DOHH2 (cell line): ENCODE measurements around the gene KRTAP4-12.
"Not testable (repeated sequence)": the region's sequence is repeated elsewhere in the genome, so short reads cannot be mapped to it uniquely, and the experiment has no call there.

Experiments
- H3F3A ChIP-seq: fragments of 200-600 bp; sonication (generic), shearing (Covaris generic); 2 replicates; pipeline ENCODE4 v1.6.0; 2016; ENCODE audit warnings: antibody characterized with exemption, mild to moderate bottlenecking; ENCODE audit not compliant: control insufficient read depth, insufficient read depth
- H3K27ac ChIP-seq: fragments of 200-600 bp; sonication (generic); 2 replicates; pipeline ENCODE4 v1.5.1; 2014; ENCODE audit warnings: low read depth, mild to moderate bottlenecking, low read length, moderate library complexity
- H3K27me3 ChIP-seq: fragments of 200-600 bp; sonication (generic); 2 replicates; pipeline ENCODE4 v1.6.1; 2014; ENCODE audit warnings: mild to moderate bottlenecking, low read length, mixed read lengths; ENCODE audit not compliant: control insufficient read depth
- H3K36me3 ChIP-seq: fragments of 200-600 bp; sonication (generic); 2 replicates; pipeline ENCODE4 v1.6.1; 2014; ENCODE audit warnings: mild to moderate bottlenecking, low read length, moderate library complexity, mixed read lengths; ENCODE audit not compliant: control insufficient read depth
- H3K4me1 ChIP-seq: fragments of 200-600 bp; sonication (generic); 2 replicates; pipeline ENCODE4 v1.6.1; 2014; ENCODE audit warnings: mild to moderate bottlenecking, low read length, mixed read lengths; ENCODE audit not compliant: control insufficient read depth
- H3K4me2 ChIP-seq: fragments of 200-600 bp; sonication (generic); 2 replicates; pipeline ENCODE4 v1.6.0; 2014; ENCODE audit warnings: mild to moderate bottlenecking, low read length, moderate library complexity
- H3K4me3 ChIP-seq: fragments of 200-600 bp; sonication (generic); 2 replicates; pipeline ENCODE4 v1.5.1; 2014; ENCODE audit warnings: mild to moderate bottlenecking, low read length, mixed read lengths
- H3K79me2 ChIP-seq: fragments of 200-600 bp; sonication (generic); 2 replicates; pipeline ENCODE4 v1.6.1; 2014; ENCODE audit warnings: mild to moderate bottlenecking, low read length, mixed read lengths; ENCODE audit not compliant: control insufficient read depth
- H3K9me2 ChIP-seq: fragments of 200-600 bp; sonication (generic); replicated peaks from 2 replicates; pipeline ENCODE4 v1.6.1; 2014; ENCODE audit warnings: mild to moderate bottlenecking, low read length, mixed read lengths; ENCODE audit not compliant: control insufficient read depth
- H3K9me3 ChIP-seq: fragments of 200-600 bp; sonication (generic); 2 replicates; pipeline ENCODE4 v1.6.1; 2014; ENCODE audit warnings: antibody characterized with exemption, low read length, mixed read lengths; ENCODE audit not compliant: control insufficient read depth, insufficient read depth
- H4K20me1 ChIP-seq: fragments of 200-600 bp; sonication (generic); 2 replicates; pipeline ENCODE4 v1.6.0; 2014; ENCODE audit warnings: low read depth, mild to moderate bottlenecking, antibody characterized with exemption, low read length, moderate library complexity; ENCODE audit not compliant: control insufficient read depth, insufficient read depth
- EZH2phosphoT487 ChIP-seq: fragments of 200-600 bp; sonication (generic); IDR thresholded peaks from 2 replicates; pipeline ENCODE4 v1.6.1; 2017; ENCODE audit warnings: borderline replicate concordance, mild to moderate bottlenecking, antibody characterized with exemption, low read length, moderate library complexity, mixed read lengths
- TF ChIP-seq, protein P1 (sequence below): fragments of 200-600 bp; sonication (generic); IDR thresholded peaks from one replicate; pipeline ENCODE4 v1.5.1; 2014; ENCODE audit warnings: antibody characterized with exemption, mild to moderate bottlenecking, low read depth, low read length; ENCODE audit not compliant: poor library complexity, severe bottlenecking

The KRTAP4-12 gene

GRCh38 chr17:41101586-41102259, 22.3 kb downstream of the KRTAP4-12 start, which contains the start of gene KRTAP4-16:
TSS of gene KRTAP4-16 (minus strand) at chr17:41102209. CDS start at chr17:41102209, 0 bp downstream.
- Histone ChIP-seq H3K9me3 (no peaks in the 10 kb centered on the region), H3K27me3 (no peaks in the 10 kb centered on the region), H3K79me2 (no peaks in the 10 kb centered on the region), H3K27ac (no peak within 1 kb of the TSS), H4K20me1 (no peaks in the 10 kb centered on the region), H3K9me2 (no peaks in the 10 kb centered on the region), H3K4me2 (no peak within 1 kb of the TSS), H3K4me3 (no peak within 1 kb of the TSS), H3K36me3 (no peaks in the 10 kb centered on the region), H3K4me1 (peaks cover 6% of the 10 kb centered on the region), H3F3A (no peaks in the 10 kb centered on the region)
- TF ChIP-seq, protein P1, sequence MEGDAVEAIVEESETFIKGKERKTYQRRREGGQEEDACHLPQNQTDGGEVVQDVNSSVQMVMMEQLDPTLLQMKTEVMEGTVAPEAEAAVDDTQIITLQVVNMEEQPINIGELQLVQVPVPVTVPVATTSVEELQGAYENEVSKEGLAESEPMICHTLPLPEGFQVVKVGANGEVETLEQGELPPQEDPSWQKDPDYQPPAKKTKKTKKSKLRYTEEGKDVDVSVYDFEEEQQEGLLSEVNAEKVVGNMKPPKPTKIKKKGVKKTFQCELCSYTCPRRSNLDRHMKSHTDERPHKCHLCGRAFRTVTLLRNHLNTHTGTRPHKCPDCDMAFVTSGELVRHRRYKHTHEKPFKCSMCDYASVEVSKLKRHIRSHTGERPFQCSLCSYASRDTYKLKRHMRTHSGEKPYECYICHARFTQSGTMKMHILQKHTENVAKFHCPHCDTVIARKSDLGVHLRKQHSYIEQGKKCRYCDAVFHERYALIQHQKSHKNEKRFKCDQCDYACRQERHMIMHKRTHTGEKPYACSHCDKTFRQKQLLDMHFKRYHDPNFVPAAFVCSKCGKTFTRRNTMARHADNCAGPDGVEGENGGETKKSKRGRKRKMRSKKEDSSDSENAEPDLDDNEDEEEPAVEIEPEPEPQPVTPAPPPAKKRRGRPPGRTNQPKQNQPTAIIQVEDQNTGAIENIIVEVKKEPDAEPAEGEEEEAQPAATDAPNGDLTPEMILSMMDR, result no peak
- TF ChIP-seq EZH2phosphoT487, result no peak

DNA sequence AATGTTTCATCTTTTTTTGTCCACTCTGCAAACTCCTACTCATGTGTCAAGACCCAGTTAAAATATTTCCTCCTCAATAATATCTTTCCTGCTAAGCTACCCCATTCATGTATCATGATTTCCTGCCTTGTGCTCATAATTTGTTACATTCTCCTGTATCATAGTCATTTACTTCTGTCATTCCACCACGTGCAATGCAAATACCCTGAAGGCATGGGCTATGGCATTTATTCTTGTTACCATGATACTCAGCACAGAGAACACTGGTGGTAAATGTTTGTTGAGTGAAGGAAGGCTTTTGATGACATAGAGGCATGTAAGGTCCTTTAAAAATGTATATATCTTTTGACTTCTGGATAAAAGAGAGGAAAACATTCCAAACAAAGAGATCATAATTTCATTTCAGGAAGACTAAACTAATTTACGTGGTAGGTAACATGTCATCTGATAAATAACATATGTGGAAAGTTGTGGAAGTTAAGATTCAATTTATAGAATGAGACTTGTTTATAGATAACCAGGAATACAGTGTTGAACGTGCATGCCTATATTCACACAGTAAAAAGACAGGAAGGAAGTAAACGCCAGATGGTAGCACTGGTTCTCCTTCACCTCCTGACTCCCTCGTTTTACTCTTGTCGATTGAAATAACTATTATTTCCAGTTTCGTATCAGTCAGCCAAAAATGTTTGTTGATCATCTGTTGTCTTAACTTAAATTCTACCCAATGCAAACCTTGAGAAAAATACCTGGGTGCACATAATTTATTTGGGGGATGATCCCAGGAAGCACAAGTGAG, 24.1 kb downstream of the KRTAP4-12 start:
- H3K9me2 ChIP-seq, H3K4me2 ChIP-seq, H3K27me3 ChIP-seq, H3K9me3 ChIP-seq, H3K36me3 ChIP-seq, H4K20me1 ChIP-seq, H3K27ac ChIP-seq, H3K4me3 ChIP-seq, H3F3A ChIP-seq, H3K4me1 ChIP-seq, H3K79me2 ChIP-seq: not testable (repeated sequence)

DNA sequence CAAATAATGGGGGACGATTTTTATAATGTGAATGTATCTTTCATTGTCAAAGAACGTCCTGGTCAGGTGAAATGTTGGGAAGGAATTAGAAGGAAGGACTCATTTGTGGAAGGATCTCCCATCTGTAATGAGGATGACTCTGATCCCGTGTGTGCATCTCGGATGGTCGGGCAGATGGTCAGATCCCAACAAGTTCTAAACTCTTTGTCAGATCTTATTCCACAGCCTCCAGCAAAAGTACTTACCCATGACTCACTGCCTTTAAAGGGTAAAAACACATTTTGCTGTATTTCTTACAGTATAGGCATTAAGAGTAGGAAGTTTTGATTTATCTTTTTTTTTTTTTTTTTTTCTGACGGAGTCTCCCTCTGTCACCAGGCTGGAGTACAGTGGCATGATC, 25.5 kb downstream of the KRTAP4-12 start:
- H3K79me2 ChIP-seq, result no peaks in the 10 kb centered on the region
- no peak overlapping the region for H3K4me3 ChIP-seq
- no peak overlapping the region for H3K4me2 ChIP-seq
- no peaks in the 10 kb centered on the region for H3K27me3 ChIP-seq
- H3K27ac ChIP-seq, result no peak overlapping the region
- peaks cover 6% of the 10 kb centered on the region for H3K4me1 ChIP-seq
- H4K20me1 ChIP-seq, result no peaks in the 10 kb centered on the region
- H3K9me2 ChIP-seq, result no peaks in the 10 kb centered on the region
- peaks cover 10% of the 10 kb centered on the region; the same call in 1 of the 2 replicates for H3K9me3 ChIP-seq
- TF ChIP-seq EZH2phosphoT487, result no peak
- TF ChIP-seq, protein P1, result no peak
- no peaks in the 10 kb centered on the region for H3K36me3 ChIP-seq
- H3F3A ChIP-seq, result no peaks in the 10 kb centered on the region

DNA sequence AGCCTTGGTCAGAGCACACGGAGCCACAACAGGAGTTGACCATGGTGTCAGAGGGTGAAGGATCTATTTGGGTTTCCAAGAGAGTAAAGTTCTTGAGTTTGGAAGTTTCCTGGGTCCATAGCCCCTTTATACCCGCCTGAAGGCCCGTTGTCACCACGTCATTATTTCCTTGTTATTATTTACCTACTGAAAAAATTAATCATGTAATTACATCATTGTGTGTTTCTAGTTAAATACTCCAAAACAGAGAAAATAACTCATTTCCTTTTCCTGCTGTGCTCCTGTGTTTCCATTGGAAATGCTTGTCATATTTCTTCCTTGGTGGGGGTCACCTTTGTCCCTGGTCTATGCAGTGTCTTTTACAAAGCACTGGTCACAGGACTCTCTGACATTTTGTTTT, 25.9 kb downstream of the KRTAP4-12 start, which contains the start of gene KRTAP4-8:
KRTAP4-8 (minus strand) TSS at position 101 of the 400 bp plus-strand sequence; CDS start at position 43, 58 bp downstream.
- H3K27ac ChIP-seq, result no peak within 1 kb of the TSS
- no peaks in the 10 kb centered on the region for H3K9me2 ChIP-seq
- H3K79me2 ChIP-seq, result no peaks in the 10 kb centered on the region
- TF ChIP-seq, protein P1, result no peak
- peaks cover 10% of the 10 kb centered on the region; the same call in 1 of the 2 replicates for H3K9me3 ChIP-seq
- no peaks in the 10 kb centered on the region for H3K27me3 ChIP-seq
- H3K4me1 ChIP-seq, result peaks cover 6% of the 10 kb centered on the region
- no peaks in the 10 kb centered on the region for H4K20me1 ChIP-seq
- H3F3A ChIP-seq, result no peaks in the 10 kb centered on the region
- no peak within 1 kb of the TSS for H3K4me2 ChIP-seq
- H3K36me3 ChIP-seq, result no peaks in the 10 kb centered on the region
- H3K4me3 ChIP-seq, result no peak within 1 kb of the TSS
